ENCODE data around the gene GABRG3. TPM values are rescaled to one million over a fixed set of nuclear protein-coding genes. Genes with fewer than 3 reads are reported as not detected.

GABRG3 gene
- total RNA-seq, 1 donor from 2014 or later: not detected

DNA sequence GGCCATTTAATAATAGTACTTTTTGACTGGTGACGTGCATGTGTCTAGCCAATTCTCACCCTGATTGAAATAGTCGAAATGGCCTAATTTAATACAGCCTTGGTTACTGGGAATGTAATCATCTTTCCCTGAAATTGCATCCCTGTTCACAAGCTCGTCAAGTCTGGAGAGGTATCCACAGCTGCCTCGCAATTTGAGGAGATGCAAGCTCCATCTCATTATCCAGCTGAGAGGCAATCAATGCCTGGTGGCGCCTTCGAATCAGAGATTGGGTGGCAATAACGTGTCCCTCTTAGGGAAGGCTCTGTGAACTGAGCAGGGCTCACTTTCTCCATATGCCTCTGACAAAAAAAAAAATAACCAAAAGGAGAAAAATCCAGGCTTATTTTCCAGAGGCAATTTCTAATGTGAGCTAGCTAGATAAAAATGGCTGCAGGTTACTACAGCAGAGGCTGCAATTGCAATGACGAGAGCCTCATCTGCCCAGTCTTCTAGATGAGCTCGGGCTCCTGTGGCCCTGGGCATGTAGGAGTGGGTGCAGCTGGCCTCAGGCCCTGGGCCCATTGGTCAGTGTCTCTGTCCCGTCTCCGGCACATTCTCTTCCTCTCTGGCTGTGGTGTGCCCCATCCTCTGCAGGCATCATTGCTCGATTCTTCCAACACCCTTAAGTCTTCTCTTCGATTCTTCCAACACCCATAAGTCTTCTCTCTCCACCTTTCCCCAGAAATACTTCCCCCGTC is 487.5 kb downstream of the GABRG3 start:
- intact Hi-C loops (cut with micrococcal nuclease): no loop called here

- intact Hi-C loops (cut with micrococcal nuclease): no loop called here
Measured at GRCh38 chr15:27459836-27460235, 488.9 kb downstream of the GABRG3 start.

DNA sequence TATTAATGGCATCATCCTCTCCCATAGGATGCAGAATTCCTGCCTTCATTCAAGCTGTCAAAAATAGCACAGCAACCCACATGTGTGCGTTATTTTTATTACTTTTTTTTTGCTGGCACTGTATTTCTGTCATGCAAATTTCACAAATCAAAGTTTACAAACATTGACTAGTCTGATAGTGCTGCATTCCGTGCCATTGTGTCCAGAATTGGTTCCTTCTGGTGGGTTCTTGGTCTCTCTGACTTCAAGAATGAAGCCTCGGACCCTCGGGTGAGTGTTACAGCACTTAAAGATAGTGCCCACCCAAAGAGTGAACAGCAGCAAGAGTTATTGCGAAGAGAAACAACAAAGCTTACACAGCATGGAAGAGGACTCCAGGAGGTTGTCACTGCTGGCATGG is 490.2 kb downstream of the GABRG3 start:
- intact Hi-C loops (cut with micrococcal nuclease): no loop called here

- intact Hi-C loops (cut with micrococcal nuclease): no loop called here
Measured at GRCh38 chr15:27463525-27464088, 492.6 kb downstream of the GABRG3 start.

- intact Hi-C loops (cut with micrococcal nuclease): no loop called here
Measured at GRCh38 chr15:27464941-27465612, 494.1 kb downstream of the GABRG3 start.

- intact Hi-C loops (cut with micrococcal nuclease): no loop called here
Measured at GRCh38 chr15:27466758-27467157, 495.8 kb downstream of the GABRG3 start.

DNA sequence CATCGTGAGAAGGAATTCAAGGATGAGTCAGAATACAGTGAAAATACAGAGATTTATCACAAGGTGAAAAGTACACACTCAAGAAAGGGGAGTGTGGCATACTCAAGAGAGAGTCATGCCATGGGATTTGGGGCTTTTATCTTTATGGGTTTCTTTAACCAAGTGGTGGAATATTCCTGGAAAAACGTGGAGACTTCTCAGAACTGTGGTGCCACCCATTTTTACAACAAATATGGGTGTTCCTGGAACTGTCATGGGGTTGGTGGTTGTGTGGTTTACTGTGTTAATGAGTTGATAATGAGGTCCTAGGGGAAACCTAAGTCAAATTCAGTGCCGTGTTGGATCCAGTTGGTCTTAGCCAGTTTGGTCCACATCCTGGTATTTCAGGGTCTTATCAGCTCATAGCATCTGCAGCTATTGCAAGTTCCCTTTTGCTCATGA is 497.2 kb downstream of the GABRG3 start:
- intact Hi-C loops (cut with micrococcal nuclease): no loop called here

- intact Hi-C loops (cut with micrococcal nuclease): no loop called here
Measured at GRCh38 chr15:27473845-27474244, 502.9 kb downstream of the GABRG3 start.

GRCh38 chr15:27475395-27475794 is 504.4 kb downstream of the GABRG3 start:
- intact Hi-C loops (cut with micrococcal nuclease): no loop called here

DNA sequence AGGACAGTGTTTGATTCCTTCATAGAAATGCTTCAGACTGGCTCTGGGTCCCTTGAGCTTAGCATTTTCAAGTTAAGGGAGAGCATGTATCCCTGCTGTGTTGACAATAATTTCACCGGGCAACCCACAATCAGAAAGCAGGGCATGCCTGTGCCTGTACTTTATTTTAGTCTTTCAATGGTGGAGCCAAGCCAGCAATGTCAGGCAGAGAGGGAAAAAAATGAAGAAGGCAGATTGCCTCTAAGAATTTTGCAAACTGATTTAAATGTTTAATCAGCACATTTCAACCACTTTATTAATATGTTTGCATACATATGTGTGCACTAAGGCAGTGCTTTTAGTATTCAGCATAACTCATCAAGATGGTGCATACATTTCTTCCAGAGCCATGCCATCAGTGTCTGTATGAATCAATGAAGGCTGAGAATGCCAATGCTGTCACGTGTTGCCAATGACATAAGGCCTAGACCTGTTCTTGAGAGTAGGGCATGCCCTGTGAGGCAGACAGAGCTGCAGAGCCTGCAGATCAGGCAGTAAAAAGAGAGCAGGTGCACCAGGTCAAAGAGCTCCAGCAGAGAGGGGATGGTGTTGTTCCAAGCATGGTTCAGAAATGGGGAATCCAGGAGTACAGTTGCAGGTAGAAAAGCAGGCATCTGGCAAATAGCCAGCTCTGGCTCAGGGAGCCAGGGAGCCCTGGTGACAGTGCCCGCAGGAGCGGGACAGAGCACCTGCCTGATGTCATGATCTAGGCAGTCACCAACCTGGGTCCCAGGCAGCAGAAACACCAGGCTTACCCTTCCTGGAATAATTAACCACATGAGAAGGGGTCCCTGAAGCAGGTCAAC is 508.5 kb downstream of the GABRG3 start:
- intact Hi-C loops (cut with micrococcal nuclease): no loop called here

- intact Hi-C loops (cut with micrococcal nuclease): no loop called here
Measured at GRCh38 chr15:27480141-27480530, 509.2 kb downstream of the GABRG3 start.

DNA sequence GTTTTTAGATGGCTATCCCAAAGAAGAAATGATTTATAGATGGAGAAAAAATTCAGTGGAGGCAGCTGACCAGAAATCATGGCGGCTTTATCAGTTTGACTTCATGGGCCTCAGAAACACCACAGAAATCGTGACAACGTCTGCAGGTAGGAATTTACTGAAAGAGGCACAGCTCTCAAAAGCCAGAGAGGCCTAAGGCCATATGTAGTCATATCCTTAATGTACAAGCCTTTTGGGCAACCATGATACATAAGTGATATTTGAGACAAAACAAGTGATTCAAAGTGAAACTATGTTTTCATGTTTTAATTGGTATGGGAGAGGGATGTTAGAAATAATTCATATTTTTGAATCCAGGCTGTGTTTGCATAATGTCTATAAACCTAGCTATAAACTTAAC is 509.7 kb downstream of the GABRG3 start:
- intact Hi-C loops (cut with micrococcal nuclease): no loop called here

GRCh38 chr15:27481768-27482167 is 510.8 kb downstream of the GABRG3 start:
- intact Hi-C loops (cut with micrococcal nuclease): no loop called here

DNA sequence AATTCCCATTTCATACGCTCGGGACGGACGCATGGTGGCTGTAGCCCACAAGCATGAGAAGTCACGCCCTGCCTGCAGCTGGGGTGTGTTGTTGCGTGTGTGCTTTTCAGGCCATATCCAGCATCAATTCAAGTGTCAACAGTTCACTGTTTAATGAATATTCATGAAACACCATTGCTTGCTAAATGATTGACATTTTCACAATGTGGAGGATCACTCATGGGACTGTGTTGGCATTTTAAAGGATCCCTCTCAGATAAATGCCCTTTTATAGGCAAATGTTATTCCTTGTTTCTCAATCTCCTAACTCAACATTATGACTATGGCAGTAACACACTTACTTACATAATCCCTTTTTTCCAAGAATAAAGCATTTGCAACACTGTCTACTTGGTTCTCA is 511.3 kb downstream of the GABRG3 start:
- intact Hi-C loops (cut with micrococcal nuclease): no loop called here

- intact Hi-C loops (cut with micrococcal nuclease): no loop called here
Measured at GRCh38 chr15:27483124-27483523, 512.1 kb downstream of the GABRG3 start.

DNA sequence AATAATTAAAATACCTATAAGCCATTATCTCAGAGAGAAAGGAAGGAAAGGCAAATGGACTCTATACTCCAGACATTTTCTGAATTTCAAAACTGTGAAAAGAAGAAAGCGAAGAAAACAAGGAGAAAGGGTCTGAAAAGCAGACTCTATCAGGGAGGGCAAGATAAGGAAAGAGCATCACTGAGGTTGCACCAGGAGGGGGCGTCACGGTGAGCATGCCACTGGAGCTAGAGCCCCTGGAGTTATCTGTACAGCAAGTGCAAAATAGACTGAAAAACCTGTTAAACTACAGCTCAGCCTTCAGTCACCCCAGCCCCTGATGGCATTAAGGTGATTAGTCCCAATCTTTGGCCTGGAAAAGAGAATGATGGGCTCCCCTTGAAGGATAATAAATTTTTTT is 514.3 kb downstream of the GABRG3 start:
- intact Hi-C loops (cut with micrococcal nuclease): no loop called here

- intact Hi-C loops (cut with micrococcal nuclease): no loop called here
Measured at GRCh38 chr15:27486051-27486450, 515.1 kb downstream of the GABRG3 start.

DNA sequence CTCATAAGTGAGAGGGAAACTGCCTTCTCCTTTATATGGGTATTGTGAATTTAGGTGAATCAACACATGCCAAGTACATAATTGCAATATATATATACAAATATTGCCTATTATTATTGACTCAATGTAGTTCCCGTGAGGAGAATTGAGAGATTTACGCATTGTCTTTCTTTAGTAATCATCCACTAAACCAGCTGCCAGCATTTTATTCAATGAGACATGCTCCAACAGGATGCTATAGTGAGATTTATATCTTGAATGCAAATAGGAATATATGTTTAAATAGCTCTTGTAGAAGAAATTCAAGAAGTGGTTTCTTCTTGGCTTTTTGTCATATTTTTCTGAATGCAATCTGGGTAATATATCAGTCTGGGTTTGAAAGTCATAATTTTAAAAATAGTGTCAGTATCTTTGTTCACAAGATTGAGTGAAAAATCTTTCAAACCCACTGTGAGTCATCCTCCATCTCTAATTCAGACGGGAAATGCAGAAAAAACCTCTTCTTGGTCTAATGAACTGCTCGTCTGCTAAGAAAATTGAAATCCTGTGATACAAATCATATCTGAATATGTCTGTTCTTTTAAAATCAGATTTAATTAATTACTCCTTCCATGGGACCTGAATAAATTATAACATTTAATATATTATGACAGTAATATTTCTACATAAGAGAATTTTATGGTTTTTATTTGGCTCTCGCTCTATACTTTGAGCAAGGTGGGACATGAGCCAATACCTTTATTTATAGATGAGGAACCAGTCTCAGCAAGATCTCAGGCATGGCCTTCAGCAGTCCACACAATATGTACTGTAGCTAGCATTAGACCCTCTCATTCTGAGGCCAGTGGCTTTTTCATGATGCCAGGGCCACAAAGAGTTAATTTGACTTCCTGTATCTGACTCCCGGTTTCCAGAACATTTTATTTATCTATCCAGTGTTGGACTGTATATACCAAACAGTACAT is 516.0 kb downstream of the GABRG3 start:
- intact Hi-C loops (cut with micrococcal nuclease): no loop called here

GRCh38 chr15:27487846-27488245 is 516.9 kb downstream of the GABRG3 start:
- intact Hi-C loops (cut with micrococcal nuclease): no loop called here

GRCh38 chr15:27490867-27491595 is 520.0 kb downstream of the GABRG3 start:
- intact Hi-C loops (cut with micrococcal nuclease): no loop called here

All from T-helper 2 cell treated with Interferon-gamma antibody and Interleukin-4, amounts not matched to agents 100 ng/mL and 5 ng/mL, for 36 hours (primary cell).